Thoracic aorta (tissue), 2 donors: ENCODE results near the gene LDB3. TPM values are rescaled to one million over a fixed set of nuclear protein-coding genes. Genes with fewer than 3 reads are reported as not detected.

Experiments used
- ATAC-seq: fragments of 150-250 bp; one replicate; pipeline ENCODE4 v1.8.0; 2017; ENCODE audit warnings: low read depth; ENCODE audit not compliant: insufficient number of reproducible peaks, low FRiP score
- DNase-seq: peaks from one replicate; pipeline ENCODE4 v3.0.0-alpha.2; 2020; ENCODE audit warnings: low spot score
- H3K27ac ChIP-seq, 2 donors: fragments of 200-600 bp; sonication (generic); 1 replicate in 1 of 2; 2 replicates in 1 of 2; pipeline ENCODE4 v1.5.1; 2016; ENCODE audit warnings: mild to moderate bottlenecking in 2 of 2, moderate library complexity in 2 of 2
- H3K27me3 ChIP-seq: fragments of 200-600 bp; sonication (generic); replicated peaks from 2 replicates; pipeline ENCODE4 v1.6.0; 2016; ENCODE audit warnings: mild to moderate bottlenecking; ENCODE audit not compliant: insufficient read depth
- H3K36me3 ChIP-seq: fragments of 200-600 bp; sonication (generic); one replicate; pipeline ENCODE4 v1.5.1; 2016
- H3K4me1 ChIP-seq, 2 donors: fragments of 200-600 bp; sonication (generic); 1 replicate in 1 of 2; 2 replicates in 1 of 2; pipeline versions ENCODE4 v1.5.1 to v1.6.0; 2016; ENCODE audit warnings: low read depth in 2 of 2, mild to moderate bottlenecking in 1 of 2; ENCODE audit not compliant: control insufficient read depth in 1 of 2
- H3K4me3 ChIP-seq: fragments of 200-600 bp; sonication (generic); 2 replicates; pipeline ENCODE4 v1.5.1; 2016; ENCODE audit warnings: mild to moderate bottlenecking
- H3K9me3 ChIP-seq: fragments of 200-600 bp; sonication (generic); 2 replicates; pipeline ENCODE4 v1.5.1; 2016
- CTCF ChIP-seq: fragments of 200-600 bp; sonication (generic); IDR thresholded peaks from one replicate; pipeline ENCODE4 v1.5.1; 2019; ENCODE audit warnings: antibody characterized with exemption
- total RNA-seq, 2 donors: library from RNA; depleted of rRNA; stranded (reverse); fragments of >200 nt; gene quantifications; one replicate each; pipeline versions ENCODE4 v1.1.0 to v1.2.3, GENCODE V29; 2016

Gene LDB3
- total RNA-seq, 2 donors from 2014 or later: 59.5 to 63.8 TPM

GRCh38 chr10:86689146-86689545 lies 20.8 kb downstream of the LDB3 start:
- TF ChIP-seq CTCF: no peak
- ATAC-seq (no peak), DNase-seq (no peak)
- Histone ChIP-seq H3K27me3 (no peaks in the 10 kb centered on the region), H3K27ac (peak overlapping the region; percentile 40 to 42), H3K4me3 (no peak overlapping the region), H3K4me1 (peaks cover 35 to 95% of the 10 kb centered on the region in 2 donors), H3K36me3 (peaks cover 23% of the 10 kb centered on the region), H3K9me3 (no peaks in the 10 kb centered on the region)

- no peak for ATAC-seq
- Histone ChIP-seq H3K4me1 (peaks cover 24 to 86% of the 10 kb centered on the region in 2 donors), H3K36me3 (peaks cover 29% of the 10 kb centered on the region), H3K9me3 (no peaks in the 10 kb centered on the region), H3K27me3 (no peaks in the 10 kb centered on the region), H3K4me3 (no peak overlapping the region), H3K27ac (peak overlapping the region; percentile 34 to 36)
- TF ChIP-seq CTCF: no peak
- DNase-seq: no peak
Observed at GRCh38 chr10:86690231-86690630, 21.9 kb downstream of the LDB3 start.

- no peak for TF ChIP-seq CTCF
- peaks cover 28% of the 10 kb centered on the region for H3K36me3 ChIP-seq
- no peaks in the 10 kb centered on the region for H3K9me3 ChIP-seq
- DNase-seq (no peak), ATAC-seq (no peak)
- no peaks in the 10 kb centered on the region for H3K27me3 ChIP-seq
- H3K4me3 ChIP-seq: no peak overlapping the region
- peaks cover 24 to 82% of the 10 kb centered on the region in 2 donors for H3K4me1 ChIP-seq
- H3K27ac ChIP-seq: peak overlapping the region; percentile 34 to 36
Observed at GRCh38 chr10:86690657-86691084, 22.4 kb downstream of the LDB3 start.

GRCh38 chr10:86691333-86692022 lies 23.2 kb downstream of the LDB3 start:
- H3K36me3 ChIP-seq: peaks cover 21% of the 10 kb centered on the region
- no peak for DNase-seq
- H3K27me3 ChIP-seq: no peaks in the 10 kb centered on the region
- ATAC-seq: no peak
- no peak overlapping the region for H3K4me3 ChIP-seq
- TF ChIP-seq CTCF: no peak
- peak overlapping the region; percentile 36 to 57 for H3K27ac ChIP-seq
- no peaks in the 10 kb centered on the region for H3K9me3 ChIP-seq
- peaks cover 24 to 75% of the 10 kb centered on the region in 2 donors for H3K4me1 ChIP-seq

- H3K27me3 ChIP-seq: no peaks in the 10 kb centered on the region
- ATAC-seq (no peak), DNase-seq (no peak)
- H3K4me3 ChIP-seq: no peak overlapping the region
- peak overlapping the region; percentile 36 to 57 for H3K27ac ChIP-seq
- TF ChIP-seq CTCF: no peak
- no peaks in the 10 kb centered on the region for H3K9me3 ChIP-seq
- H3K4me1 ChIP-seq: peaks cover 22 to 69% of the 10 kb centered on the region in 2 donors
- peaks cover 18% of the 10 kb centered on the region for H3K36me3 ChIP-seq
Observed at GRCh38 chr10:86692023-86692514, 23.8 kb downstream of the LDB3 start.
